KBM-7 (cell line): Measurements from ENCODE around the gene RSAD1.

Experiments
- DNase-seq: peaks from one replicate; pipeline ENCODE4 v3.0.0-alpha.2; 2015
- in situ Hi-C: fragments of 300-500 bp; cut with MboI; formaldehyde crosslinking; loops from 2 replicates; pipeline ENCODE4 v1.14.3; 2020; ENCODE audit warnings: low sequenced_read_pairs, low pct_unique_long_range_greater_than_20kb, mixed read lengths

RSAD1 gene

DNA sequence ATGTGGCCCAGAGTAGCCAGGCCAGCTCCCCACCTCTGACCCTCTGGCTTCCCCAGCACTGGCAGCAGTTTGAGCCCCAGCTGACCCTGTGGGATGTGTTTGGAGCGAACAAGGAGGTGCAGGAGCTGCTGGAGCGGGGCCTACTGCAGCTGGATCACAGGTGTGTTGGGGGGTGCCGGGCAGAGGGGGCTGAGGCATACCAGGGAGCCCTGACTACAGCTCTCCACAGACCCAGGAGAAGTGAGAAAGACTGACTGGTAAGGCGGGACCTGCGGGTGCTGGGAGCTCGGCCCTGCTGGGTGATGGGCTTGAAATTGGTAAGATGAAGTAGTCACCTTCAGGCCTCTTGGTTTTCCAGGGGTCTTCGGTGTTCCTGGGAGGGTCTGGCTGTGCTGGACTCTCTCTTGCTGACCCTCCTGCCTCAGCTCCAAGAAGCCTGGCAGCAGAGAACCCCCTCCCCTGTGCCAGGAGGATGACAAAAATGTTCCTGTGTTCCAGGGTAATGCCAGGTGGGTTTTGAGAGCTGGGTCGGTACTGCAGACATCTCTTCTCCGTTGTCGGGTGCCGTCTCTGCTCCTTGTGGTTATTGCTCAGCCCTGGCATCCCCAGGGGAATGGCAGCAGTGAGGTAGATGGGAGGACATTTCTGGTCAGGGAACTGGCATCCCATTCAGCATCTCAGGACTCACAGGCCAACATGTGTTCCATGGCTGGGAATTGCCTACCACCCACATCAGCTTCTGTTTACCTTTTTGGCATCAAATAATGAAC lies 5.9 kb downstream of the RSAD1 start:
- no peak for DNase-seq
- in situ Hi-C loops, result no loop called here

DNA sequence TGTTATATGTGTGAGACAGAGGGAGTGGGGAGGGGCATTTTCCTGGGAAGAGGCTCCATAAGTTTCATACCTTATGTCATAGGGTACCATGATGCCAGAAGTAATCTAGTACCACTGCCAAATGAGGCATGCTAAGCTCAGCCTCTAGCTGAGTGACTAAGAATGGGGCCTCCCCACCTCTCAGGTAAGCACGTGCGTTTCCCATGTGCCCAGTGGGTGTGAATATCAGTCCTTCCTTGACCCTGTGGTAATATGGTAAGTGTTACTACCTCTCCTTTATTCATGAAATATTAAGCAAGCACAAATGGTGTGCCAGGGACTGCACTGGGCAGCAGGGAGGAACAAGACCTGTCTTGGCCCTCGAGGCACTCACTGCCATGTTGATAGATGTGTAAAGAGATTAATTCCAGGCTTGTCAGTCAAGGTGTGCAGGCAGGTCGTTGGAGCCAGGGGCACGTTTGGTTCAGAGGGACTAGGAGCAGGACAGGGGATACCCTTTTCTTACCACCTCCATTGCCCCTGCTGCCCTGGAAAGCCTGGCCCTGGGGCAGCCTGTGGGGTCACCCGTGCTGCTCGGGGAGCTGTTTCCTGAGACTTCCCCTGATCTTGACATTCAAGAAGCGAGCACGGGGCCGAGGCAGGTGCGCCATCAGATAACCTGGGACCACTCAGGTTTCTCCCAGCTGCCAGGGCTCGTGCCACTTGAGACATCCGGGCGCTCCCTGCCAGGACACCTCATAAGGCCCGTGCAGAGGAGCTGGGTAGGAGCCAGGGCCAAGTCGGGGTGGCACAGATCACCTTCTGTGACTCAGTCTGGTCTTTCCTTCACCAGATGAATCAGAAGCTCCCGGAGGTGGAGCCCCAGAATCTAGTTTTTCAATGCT lies 8.8 kb downstream of the RSAD1 start:
- no peak for DNase-seq
- in situ Hi-C loops, result no loop called here

DNA sequence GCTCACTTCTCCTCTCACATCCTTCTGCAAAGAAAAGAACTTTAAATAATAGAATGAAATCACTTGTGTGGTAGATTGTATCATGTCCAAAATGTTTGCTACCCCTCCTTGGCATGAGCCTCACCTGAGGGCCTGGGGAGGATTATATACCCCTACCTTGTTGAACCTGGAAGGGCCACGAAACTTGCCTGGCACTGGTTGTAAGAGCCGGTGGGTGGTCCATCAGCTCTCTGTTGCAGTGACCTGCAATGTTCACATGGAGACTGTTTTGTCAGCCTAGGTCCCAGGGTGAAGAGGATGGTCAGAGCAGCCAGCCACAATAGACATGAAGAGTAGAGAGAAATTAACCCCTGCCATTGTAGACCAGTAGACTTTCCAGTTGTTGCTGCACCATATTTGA lies 10.2 kb downstream of the RSAD1 start:
- DNase-seq, result no peak
- in situ Hi-C loops, result no loop called here

DNA sequence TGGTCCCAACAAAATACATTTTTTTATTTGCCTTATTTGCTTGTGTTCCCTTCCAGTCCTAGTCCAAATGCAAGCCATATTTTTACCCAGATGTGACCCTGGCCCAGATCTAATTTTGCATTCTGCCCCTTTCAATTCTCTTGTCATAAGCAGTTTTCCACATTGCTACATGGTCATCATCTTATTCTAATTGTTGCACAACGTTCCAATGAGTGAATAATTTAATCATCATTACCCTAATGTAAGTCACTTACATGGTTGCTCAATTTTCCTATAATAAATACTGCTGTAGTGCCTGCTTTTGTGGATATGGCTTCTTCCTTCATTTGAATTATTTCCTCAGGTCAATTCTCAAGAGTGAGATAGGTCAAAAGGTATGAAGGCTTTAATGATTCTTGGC lies 12.8 kb downstream of the RSAD1 start:
- in situ Hi-C loops, result no loop called here
- no peak for DNase-seq

DNA sequence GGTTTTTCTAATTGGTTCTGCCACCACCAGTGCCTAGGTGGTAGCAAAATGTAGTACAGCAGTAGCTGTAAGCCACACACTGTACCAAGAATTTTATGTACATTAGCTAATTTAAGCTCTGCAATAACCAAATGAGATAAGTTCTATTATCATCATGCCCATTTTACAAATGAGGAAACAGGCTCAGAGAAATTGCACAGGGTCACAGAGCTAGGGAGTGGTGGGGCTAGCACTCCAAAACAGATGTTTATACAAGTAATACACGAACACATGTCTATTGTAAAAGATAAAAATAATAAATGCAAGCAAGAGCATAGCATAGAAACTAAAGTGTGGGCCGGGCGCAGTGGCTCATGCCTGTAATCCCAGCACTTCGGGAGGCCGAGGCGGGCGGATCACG lies 13.6 kb downstream of the RSAD1 start:
- in situ Hi-C loops, result no loop called here

DNA sequence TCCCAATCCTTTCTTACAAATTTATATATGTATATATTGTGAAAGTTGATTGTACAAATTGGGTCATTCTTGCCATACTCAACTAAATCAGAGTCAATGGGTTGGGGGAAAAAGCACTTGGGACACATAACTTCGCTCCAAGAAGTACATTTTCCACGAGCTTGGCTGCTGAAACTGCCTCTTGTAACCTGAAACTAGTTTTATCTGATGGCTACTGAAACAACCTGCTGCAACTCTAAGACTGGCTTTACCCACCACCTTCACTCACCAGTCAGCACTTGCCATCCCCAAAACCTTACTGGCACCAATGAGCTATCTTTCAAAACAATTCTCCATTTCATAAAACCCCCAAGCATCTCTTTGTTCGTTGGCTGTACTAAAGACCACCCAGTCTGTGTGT lies 15.1 kb downstream of the RSAD1 start:
- DNase-seq, result no peak
- in situ Hi-C loops, result no loop called here

More for the DNA sequence above, 13.6 kb downstream of the RSAD1 start:
- DNase-seq, result no peak

DNA sequence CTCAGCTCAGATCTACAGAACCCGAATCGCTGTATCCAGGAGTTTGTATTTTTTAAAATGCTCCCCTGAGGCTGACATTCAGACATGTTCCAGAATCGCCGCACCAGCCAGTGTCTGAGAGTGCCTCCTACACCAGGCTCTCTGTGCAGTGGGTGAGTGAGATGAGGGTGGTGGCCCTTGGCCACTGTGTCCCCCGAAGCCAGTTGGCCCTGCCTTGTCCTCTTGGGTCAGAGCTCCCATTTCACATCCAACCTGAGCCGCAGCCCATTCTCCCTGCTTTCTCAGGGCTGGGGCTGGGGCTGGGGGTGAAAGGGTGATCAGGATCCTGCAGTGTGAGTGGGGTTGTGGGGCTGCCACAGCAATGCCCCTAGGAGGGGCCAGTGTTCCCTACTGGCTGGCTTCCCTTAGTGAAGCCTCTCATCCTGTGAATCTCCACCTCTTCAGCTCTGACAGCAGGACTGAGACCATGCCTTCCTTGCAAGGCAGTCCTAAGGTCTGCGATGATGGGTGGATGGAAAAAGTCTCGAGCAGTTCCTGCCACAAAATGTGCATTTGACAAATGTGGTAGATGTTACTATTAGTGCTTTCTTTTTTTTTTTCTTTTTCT lies 16.7 kb downstream of the RSAD1 start:
- no peak for DNase-seq
- in situ Hi-C loops, result no loop called here

DNA sequence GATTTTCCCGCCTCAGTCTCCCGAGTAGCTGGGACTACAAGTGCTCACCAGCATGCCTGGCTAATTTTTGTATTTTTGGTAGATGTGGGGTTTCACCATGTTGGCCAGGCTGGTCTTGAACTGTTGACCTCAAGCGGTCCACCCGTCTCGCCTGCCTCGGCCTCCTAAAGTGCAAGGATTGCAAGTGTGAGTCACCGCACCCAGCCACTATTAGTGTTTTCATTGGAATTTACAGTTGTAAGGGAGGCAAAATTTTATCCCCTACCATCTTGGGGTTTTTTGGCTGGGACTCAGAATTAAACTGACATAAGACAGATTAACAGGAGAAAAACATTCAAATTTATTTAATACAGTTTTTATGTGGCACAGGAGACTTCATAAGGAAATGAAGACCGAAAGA lies 17.3 kb downstream of the RSAD1 start:
- in situ Hi-C loops, result no loop called here

DNA sequence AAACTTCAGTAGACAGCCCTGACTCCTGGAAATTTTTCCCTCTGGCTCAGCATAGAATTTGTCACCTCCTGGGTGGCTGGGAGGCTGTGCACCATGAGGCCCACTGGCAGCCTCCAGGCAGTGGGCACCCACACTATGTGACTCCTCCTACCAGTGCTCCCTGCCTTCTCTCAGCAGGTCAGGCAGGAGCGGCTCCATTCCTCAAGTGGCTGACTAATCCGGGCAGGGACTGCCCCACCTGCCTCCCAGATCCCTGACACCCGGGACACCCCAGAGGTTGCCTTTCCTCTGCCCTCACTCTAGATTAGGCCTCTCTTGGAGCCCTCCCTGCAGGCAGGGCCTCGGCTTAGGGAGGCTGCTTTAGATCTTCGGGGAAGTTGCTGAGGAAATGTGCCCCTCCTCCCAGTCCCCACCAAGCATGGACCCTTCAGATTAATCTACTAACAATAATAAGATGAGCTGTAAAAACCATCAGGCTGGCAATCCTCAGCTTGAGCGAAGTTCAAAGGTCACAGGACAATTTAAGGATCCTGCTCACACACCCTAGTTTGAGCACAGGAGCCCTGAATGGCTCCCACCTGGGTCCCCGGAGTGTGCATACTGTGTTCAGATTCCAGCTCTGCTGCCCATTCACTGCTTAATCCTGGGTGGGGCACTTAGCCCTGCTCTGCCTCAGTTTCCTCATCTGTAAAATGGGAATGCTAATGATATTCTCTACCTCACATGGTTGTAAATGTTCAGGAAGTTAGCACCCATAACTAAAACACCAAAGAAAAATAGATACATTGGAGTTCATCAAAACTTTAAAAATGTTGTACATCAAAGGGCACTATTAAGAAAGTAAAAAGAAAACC lies 19.6 kb downstream of the RSAD1 start:
- in situ Hi-C loops, result no loop called here
- no peak for DNase-seq

More for the DNA sequence above, 17.3 kb downstream of the RSAD1 start:
- DNase-seq, result no peak

DNA sequence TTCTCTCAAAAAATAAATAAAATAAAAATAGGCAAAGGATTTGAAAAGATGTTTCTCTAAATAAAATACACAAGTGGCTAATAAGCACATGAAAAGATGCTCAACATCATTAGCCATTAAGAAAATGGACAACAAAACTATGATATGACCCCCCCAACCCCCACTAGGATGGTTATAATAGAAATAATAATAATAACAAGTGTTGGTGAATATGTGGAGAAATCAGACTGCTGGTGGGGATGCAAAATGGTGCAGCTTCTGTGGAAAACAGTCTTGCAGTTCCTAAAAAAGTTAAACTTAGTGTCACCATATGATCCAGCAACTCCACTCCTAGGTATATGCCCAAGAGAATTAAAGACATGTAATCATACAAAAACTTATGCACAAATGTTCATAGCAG lies 20.6 kb downstream of the RSAD1 start:
- in situ Hi-C loops, result no loop called here
- no peak for DNase-seq

DNA sequence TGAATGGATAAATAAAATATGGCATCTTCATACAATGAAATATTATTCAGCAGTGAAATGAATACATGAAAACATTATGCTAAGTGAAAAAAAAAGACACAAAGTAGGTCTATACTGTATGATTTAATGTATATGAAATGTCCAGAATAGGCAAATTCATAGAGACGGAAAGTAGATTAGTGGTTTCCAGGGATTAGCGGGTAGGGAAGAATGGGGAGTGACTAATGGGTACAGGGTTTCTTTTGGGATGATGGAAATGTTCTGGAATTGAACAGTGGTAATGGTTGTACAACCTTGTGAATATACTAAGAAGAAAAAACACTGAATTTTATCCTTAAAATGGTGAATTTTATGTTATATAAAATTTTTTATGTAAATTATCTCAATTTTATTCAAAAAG lies 21.1 kb downstream of the RSAD1 start:
- no peak for DNase-seq

DNA sequence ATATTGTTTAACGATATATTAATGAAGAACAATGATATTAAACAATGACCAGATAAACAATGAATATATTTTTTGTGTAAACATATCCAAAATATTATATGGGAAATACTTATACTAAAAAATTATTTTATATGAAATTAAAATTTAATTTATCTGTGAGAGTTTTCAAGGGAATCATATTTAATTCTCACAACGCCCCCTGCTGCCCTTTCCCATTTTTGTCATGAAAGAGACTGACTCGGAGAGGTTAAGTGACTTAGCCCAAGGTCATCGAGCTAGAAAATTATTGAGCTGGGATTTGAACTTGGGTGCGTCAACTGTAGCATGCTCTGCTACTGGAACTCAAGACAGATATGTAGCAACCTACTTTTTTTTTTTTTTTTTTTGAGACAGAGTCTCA lies 22.4 kb downstream of the RSAD1 start:
- in situ Hi-C loops, result no loop called here
- DNase-seq, result peak; percentile 19

More for the DNA sequence above, 21.1 kb downstream of the RSAD1 start:
- in situ Hi-C loops, result no loop called here

DNA sequence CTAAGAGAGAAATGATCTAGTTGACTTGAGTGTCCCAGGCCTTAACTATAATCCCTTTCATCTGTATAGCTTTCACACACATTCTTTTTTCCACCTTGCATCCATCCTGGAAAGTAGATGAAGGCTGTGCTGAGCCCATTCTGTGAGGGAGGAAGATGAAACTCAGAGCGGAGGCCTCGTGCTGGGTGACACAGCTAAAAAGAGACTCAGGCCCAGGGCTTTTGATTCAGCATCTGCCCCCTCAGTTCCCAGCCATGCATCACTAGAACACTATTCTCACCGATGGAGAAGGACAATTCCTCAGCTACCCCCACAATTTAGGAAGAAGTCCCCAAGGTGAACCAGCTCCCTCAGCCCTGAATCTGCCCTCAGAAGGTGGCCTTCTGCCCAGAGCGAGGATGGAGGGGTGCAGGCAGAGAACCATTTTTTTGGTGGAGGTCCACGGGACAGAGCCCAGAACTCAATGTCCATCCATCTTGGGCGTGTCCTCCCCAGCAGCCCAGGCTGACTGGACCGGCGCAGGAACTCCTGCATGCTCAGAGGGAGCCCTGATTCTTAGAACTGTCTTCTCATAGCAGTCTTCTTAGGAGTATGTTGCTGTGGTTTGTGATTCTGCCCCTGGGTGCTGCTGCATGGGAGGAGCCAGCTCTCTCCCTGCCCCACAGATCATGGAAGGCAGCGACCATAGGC lies 23.8 kb downstream of the RSAD1 start:
- no peak for DNase-seq
- in situ Hi-C loops, result no loop called here

DNA sequence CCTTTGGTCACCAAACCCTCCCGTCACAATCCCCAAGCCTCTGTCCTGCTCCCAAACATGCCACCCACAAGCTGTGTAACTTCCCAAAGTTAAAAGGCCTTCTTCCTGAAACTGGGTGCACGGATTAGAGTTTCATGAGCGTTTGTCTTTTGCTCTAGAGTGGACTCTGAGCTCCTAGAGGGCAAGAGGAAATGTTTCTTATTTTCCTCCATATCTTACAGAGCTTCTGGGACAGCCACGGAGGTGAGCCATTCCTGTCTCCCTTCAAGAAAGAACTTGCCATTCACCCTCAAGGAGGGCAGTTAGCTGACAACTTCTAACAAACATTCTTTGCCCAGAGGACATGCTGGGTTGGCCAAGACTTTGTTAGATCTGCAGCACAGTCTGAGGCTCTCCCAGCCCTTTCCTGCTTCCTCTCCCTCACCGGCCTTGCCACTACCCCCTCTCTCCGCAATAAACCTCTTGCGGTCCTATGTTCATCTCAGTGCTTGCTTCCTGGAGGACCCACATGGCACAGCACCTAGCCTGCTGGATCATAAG lies 27.0 kb downstream of the RSAD1 start:
- in situ Hi-C loops, result no loop called here
- no peak for DNase-seq

DNA sequence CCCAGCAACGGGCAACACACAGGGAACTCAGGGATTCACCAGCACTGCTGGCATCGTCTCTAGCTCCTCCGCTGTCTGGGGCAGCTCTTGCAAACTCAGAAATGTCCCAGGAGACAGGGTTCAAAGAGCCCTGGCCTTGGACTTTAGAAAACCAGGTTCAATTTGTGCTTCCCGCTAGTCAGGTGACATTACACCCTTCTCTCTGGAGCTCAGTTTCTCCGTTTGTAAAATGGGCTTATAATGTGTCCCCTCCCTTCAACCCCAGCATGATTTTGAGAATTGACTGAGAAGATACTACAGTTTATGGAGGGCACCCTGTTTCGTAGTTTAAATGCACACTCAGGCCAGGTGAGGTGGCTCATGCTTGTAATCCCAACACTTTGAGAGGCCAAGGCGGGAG lies 27.6 kb downstream of the RSAD1 start:
- in situ Hi-C loops, result no loop called here

DNA sequence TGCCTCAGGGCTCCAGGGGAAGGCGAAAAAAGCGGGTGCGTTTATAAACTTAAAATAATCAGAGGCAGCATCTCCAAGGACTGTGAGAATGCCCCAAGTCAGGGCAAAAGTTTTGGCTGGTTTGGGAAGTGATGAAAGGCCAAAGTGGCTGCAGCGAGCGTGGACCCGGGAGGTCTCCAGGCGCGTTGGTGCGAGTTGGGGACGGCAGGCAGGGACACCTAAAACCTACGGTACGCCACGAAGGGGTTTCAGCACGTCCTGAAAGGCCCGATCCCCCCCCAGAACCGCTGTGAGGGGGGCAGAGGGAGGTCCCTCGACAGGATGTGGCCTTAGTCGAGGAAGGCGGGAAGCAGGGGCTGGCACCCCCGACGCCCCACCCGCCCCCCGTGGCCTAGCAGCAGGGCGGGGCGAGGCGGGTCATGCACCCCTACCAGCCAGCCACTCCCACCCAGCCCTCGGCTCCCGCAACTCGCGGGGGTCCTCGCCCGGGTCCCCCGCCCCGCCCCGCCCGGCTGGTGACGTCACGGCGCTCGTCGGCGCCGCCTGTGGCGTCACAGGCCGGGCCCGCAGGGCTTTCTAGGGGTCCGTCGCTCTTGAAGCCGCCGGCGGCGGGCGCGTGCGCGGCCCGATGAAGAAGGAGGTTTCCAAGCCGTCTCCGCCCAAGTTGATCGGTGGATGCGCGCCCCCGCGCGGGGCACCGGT lies 29.4 kb downstream of the RSAD1 start, which contains the start of gene MYCBPAP:
Gene MYCBPAP (plus strand): TSS at position 569 of the 702 bp plus-strand sequence. CDS start 236 bp downstream, outside the sequence.
- peak; percentile 48 for DNase-seq
- in situ Hi-C loops, result no loop called here

More for the DNA sequence above, 27.6 kb downstream of the RSAD1 start:
- no peak for DNase-seq

DNA sequence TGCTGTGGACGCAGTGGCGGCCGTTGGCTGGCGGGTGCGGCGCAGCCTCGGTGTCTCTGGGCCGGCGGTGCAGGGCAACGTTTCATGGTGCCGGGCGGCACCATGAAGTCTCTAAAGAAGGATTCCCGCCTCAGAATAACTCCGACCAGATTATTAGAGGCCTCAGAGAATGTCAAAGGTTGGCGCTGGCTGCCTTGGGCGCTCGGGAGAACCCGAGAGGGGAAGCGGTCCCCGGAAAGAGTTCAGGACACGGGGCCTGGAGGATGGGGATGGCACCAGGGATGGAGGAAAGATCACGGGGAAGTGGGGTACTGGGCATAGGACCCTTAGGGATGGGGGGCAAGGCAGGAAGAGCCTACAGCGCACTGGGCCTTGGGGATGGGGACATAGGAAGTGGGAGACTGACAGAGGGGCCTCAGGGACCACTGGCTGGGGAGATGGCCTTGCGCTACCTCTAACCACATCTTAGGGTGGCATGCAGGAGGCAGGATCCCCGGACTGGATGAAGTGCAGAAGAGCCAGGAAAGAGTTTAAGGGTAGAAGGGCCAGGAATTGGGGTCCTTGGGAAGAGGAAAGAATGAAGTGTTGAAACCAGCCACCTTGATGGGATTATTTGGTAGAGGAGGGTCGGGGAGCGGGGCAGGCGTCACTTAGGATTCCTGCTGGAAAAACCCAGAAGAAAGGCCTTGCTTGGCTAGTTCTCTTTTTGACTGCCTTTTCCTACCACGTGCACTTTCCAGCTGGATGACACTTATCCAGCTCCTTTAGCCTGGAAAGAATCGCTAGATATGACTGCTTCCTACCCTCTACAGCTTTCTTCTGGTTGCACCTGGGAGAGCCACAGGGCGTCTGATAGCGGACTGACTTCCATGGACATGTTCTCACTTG lies 30.2 kb downstream of the RSAD1 start:
- DNase-seq, result no peak
- in situ Hi-C loops, result no loop called here
